SK-MEL-5 (cell line): ENCODE results near the gene NINJ2. TPM values are rescaled to one million over a fixed set of nuclear protein-coding genes. Genes with fewer than 3 reads are reported as not detected.
"Not testable (repeated sequence)": the region's sequence is repeated elsewhere in the genome, so short reads cannot be mapped to it uniquely, and the experiment has no call there.

Experiments
- DNase-seq: peaks from one replicate; pipeline ENCODE4 v3.0.0-alpha.2; 2016; ENCODE audit warnings: low read depth, low spot score
- in situ Hi-C: cut with HindIII; loops from 2 replicates; pipeline ENCODE4 v1.10.0; 2016; ENCODE audit warnings: low sequenced_read_pairs, high pct_unique_total_duplicates, low pct_unique_long_range_greater_than_20kb
- total RNA-seq: library from RNA; depleted of rRNA; stranded (reverse); fragments of >200 nt; shearing (Covaris generic); gene quantifications from 2 replicates; pipeline ENCODE4 v1.2.3, GENCODE V29; 2014

The NINJ2 gene
- total RNA-seq, 1 experiment from 2014 or later: 0.26 TPM

DNA sequence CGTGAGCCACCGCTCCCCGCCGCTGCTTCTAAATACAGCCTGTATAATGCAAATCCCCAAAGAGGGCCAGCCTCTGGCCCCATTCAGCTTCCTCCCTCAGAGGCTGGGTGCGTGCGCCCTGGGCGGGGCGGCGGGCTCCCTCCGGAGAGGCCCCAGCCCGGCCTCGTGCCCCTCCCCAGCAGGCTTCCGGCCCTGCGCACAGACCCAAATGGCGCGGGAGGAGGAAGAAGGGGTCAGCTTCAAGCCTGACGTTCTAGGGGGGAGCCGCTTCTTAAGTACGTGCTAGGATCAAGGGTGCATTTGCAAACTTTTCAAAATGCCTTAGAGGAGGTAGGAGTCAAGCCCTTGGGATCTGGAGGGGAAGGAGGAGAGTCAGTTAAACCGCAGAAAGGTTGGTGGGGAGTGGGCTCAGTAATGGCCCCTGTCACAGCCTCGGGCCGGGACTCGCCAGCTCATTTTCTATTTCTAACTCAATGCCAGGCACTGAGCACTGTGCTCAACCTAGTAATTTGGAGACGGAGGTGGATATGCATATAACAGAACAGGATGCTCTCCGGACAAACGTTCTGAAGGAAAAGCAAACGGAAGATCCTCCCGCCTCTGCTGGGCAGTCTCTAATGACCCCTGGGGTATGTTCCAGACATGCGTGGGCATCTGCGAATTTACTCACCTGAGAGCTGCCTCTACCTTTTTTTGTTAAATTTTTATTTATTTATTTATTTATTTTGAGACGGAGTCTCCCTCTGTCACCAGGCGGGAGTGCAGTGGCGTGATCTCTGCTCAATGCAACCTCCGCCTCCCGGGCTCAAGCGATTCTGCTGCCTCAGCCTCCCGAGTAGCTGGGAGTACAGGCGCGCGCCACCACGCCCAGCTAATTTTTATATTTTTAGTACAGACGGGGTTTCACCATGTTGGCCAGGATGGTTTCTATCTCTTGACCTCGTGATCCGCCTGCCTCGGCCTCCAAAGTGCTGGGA is 32.3 kb downstream of the NINJ2 start:
- DNase-seq: no peak
- in situ Hi-C loops: loop anchor here (25.0 kb wide), 1 partner anchor 106 kb away; no protein-coding TSS in a partner anchor

DNA sequence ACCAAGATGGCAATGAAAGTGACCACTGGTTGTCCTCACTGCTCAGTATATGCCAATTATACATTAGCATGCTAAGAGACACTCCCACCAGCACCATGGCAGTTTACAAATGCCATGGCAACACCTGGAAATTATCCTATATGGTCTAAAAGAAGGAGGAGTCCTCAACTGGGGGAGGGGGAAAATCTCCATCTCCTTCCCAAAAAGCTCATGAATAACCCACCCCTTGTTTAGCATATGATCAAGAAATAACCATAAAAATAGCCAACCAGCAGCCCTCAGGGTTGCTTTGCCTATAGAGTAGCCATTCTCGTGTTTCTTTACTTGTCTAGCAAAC is 34.5 kb downstream of the NINJ2 start:
- DNase-seq: not testable (repeated sequence)
- in situ Hi-C loops: loop anchor here (25.0 kb wide), 1 partner anchor 109 kb away; no protein-coding TSS in a partner anchor

DNA sequence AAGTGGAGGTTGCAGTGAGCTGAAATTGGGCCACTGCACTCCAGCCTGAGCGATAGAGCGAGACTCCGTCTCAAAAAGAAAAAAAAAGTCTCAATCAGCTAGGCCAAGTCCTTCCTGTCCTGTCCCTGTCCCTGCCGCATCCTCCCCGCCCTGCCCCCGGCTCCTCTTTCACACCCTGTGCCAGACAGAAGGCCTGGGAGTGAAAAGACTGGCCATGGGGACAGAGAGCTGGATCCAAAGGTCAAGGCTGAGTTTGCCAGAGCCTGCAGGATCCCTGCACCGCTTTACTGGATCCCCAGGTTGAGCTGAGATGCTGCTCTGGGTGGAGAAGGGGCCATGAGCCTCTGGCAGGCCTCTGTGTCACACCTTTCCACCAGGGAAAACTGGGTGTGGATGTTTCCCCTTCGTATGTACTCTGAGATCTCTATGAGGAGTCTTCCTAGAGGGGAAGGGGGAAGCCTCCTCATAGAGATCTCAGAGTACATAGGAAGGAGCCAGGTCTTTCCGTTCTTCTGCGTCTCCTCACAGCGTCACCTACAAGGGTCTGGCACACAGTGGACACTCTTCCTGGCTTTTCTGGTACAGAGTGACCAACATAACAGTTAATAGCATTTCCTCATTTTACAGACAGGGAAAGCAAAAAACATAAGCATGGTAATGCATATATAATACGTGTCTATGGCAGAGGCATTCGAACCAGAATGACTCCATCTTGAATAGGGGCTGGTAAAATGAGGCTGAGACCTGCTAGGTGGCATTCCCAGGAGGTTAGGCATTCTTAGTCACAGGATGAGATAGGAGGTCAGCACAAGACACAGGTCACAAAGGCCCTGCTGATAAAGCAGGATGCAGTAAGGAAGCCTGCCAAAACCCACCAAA is 35.1 kb downstream of the NINJ2 start:
- DNase-seq: no peak
- in situ Hi-C loops: loop anchor here (25.0 kb wide), 1 partner anchor 109 kb away; no protein-coding TSS in a partner anchor

DNA sequence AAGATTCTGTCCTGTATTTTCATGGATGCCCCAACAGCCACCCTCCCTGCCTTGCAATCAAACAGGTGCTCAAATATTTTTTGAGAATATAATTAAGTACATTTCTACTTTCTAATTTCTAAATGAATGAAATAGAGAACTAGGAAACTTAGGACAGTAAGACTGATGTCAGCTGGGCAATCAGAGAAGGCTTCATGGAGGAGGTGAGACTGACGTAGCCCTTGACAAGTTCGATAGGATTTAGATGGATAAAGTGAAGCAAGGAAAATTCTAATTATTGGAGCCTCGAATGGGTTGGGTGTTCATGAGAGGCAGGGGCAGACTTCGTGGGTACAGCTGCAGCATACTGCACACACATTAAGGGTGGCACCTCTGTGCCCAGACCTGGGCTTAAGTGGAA is 36.0 kb downstream of the NINJ2 start:
- in situ Hi-C loops: loop anchor here (25.0 kb wide), 1 partner anchor 110 kb away; no protein-coding TSS in a partner anchor
- DNase-seq: no peak

DNA sequence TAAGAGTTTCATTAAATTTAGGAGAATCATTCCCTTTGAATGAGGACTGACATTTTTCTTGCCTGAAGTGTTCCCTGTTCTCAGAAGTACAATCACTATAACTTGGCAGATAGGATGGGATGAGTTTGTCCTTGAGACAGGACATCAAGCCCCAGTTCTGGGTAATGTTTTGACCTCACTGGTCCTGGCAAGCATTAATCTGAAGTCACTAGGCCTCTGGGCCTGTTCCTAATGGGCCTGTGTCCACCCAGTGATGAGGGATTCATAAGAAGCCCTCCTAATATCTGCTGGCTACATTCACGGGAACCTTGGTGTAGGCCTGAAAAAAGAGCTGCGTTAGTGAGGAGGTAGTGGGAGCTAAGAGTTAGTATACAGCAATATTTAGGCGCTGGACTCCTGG is 37.2 kb downstream of the NINJ2 start:
- DNase-seq: no peak
- in situ Hi-C loops: loop anchor here (25.0 kb wide), 1 partner anchor 111 kb away; no protein-coding TSS in a partner anchor

DNA sequence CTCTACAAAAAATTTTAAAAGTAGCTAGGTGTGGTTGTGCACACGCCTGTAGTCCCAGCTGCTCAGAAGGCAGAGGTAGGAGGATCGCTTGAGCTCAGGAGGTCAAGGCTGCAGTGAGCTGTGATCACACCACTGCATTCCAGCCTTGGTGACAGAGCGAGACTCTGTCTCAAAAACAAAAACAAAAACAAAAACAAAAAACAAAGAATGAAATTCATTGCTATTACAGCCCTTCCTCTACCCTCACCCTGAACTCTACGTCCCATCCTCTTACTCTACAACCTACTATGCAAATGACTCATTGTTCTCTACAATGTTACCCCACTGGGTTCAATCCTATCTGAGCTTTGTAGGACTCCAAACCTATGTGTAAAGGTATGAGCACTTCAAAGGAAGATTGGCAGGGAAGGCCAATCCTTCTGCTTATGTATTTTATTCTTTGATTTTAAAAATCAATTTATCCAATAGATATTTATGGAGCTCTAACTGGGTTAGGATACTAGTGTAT is 39.3 kb downstream of the NINJ2 start:
- DNase-seq: no peak
- in situ Hi-C loops: no loop called here

DNA sequence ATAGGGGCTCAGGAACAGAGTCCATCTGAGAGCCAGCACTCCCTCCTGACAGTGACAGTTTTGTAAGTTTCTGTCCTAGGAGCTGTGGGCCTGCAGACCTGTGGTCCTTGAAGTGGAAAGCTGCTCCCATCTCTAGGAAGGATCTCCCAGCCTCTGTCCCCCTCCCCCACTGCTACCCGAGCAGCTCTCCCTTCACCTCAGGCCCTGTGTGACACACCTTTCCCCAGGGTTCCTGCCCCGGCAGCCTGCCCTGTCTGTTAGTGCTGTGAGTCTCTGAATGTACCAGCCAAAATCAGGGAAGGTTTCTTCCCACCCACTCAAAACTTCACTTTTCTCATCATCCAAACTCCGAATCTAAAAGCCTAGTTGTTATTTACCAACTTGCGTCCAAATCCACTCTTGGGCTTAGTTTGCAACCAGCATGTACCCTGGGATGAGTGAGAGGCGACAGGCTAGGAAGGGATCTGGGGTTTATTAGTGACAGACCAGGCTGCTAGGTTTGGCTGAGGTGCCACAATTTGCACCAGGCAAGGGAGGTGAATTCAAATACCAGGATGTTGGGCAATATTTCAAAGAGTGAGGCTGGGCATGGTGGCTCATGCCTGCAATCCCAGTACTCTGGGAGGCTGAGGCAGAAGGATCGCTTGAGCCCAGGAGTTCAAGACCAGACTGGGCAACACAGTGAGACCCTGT is 39.9 kb downstream of the NINJ2 start:
- in situ Hi-C loops: no loop called here
- DNase-seq: no peak

DNA sequence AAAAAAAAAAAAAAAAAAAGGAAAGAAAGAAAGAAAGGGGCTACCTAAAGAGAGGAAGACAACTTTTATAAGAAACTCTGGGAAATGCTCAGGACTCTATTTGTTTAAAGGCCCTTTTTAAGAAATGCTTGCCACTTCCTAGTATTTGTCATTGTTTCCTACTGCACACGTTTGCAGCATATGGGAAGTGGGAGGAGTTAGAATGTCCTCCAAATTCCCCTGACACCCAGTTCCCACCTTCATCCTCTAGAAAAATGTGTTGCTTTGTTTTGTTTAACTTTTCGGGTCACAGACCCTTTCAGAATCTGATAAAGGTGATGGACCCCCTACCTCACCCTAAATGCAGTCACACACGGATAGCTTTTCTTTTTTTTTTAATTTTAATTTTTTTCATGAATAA is 40.8 kb downstream of the NINJ2 start:
- in situ Hi-C loops: no loop called here
- no peak for DNase-seq

DNA sequence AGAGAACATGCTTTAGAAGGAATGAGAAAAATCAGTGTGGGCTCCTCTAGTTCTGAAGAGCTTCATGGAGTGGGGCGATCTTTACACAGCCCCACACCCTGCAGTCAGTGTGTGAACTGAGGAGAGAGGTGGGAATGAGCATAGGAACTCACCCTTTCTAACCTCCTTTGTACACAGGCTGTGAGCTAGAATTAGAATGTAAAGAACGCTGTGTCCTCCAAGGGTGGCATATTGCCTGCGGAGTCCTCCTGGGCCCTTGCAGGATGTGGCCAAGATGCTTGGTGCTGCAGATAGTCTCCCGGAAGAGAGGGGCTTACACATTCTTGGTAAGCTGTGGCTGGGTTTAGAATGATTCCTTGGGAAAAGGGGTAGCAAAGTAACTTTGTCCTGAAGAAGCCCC is 43.9 kb downstream of the NINJ2 start:
- in situ Hi-C loops: no loop called here
- DNase-seq: peak; percentile 70

DNA sequence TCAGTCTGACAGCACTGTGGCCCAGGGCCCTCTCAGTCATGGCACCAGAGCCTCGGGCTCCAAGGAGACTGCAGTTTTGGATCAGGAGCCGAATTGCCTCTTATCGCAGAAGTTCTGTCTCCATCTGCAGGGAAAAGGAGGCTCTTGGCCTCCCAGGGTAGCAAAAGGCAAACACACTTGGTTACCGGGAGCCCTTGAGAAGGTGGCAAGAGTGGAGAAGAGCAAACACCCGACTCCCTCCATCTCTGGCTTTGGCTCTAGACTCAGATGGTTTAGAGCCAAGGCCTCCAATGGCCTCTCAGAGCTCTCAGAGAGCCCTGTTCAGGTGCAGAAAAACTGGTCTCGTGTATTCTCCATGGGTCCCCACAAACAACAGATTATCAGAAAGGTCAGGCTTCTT is 44.6 kb downstream of the NINJ2 start:
- in situ Hi-C loops: no loop called here
- no peak for DNase-seq

DNA sequence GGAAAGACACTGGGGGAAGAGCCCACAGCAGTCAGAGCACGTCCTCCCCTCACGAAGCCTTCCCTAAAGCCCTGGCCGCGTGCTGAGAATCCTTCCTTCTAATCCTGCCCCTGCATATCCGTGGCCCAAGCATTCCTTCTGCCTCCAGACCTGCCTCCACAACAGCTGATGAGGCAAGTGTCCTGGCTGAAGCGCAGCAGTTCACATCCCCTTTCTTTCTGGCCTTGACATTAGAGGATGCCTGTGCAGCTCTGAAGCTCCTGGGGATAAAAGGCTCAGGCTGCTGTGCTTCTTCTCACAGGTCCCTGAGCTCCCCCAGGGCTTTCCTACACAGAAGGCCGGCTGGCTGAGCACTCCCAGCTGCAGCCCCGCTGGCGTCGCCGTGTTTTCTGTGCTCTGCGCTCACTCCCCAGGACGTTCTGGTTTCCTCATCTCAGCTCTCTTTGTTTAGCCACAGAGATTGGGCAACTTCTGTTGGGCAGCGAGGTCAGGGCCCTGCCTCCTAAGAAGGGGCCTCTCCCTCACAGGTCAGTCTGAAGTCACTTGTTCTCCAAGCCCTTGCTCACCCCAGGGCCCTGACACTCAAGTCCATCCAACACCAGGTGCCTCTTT is 45.8 kb downstream of the NINJ2 start:
- in situ Hi-C loops: no loop called here
- DNase-seq: no peak

DNA sequence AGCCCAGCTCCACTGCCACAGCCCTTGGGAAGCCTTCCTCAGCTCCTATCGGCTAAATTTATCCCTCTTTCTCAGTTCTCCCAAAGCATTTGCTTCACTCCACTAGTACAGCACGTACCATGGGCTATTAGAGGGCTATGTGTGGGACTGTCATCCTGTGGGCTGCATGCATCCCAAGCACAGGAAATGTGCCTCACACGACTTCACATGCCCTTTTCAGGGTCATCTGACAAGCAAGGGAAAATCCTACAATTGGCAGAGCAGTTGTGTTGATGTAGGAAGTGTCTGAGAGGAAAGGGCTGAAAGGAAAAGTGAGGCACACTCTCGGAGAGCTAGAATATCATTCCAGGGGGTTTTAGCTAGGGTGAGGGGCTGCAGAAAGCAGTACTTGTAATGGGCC is 47.6 kb downstream of the NINJ2 start:
- peak; percentile 54 for DNase-seq
- in situ Hi-C loops: no loop called here

DNA sequence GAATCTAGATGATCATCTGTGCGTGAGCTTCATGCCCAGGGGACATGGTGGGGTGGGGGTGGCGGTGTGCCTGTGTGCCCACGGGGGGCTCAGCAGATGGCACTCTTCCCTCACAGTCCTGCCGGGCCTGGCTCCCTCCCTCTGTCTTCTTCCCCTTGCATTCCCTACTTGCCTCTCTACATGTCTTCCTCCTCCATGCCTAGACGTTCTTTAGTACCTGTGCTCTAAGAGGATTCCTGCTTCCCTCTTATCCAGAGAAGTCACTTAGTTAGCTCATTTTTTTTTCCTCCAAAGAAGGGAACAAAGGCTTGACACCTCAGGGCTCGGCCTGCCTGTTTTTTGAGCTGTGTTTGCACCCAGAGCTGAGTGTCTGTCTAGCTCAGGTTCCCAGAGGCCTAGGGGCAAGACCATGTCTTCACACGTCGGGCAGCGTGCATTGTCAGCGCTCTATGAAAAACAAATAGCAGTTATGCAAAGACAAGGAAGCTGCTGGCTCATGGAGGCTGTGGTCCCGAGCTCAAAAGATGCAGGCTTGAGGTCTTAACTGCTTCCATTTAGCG is 48.8 kb downstream of the NINJ2 start:
- peak; percentile 74 for DNase-seq
- in situ Hi-C loops: no loop called here

DNA sequence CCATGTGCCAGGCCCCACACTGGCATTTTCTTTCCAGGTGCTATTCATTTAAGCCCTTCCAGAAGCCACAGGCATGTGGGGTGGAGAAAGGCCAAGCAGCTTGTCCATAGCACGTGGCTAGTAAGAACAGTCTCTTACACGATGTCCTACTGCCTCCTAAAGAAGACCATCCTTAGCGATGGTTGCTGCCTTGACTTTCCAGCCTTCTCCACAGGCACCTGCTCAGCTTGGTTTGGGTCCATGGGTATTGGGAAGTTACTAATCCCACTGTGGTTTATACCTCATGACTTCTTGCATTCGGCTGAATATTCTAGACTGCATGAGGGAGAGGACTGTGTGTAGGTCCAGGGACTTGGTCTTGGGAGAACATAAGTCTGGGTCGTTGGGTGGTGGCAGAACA is 49.2 kb downstream of the NINJ2 start:
- in situ Hi-C loops: no loop called here
- DNase-seq: no peak

DNA sequence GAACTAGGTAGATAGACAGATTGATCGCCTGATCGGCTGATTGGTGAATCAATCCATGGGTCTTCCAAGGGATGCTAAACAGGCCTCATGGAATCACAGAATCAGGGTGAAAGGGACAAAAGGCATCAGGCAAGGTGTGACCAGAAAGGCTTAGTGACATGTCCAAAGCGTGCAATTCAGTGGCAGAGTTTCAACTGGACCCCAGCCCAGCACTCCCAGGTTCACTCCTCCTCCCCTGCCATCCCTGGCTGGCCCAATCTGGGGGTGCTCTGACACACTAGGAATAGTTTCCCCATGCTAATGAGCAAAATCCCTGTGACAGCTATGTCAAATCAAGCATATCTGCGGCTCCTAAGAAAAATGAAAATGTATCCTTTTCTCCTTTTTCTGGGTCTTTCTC is 50.4 kb downstream of the NINJ2 start:
- in situ Hi-C loops: no loop called here
- DNase-seq: no peak

DNA sequence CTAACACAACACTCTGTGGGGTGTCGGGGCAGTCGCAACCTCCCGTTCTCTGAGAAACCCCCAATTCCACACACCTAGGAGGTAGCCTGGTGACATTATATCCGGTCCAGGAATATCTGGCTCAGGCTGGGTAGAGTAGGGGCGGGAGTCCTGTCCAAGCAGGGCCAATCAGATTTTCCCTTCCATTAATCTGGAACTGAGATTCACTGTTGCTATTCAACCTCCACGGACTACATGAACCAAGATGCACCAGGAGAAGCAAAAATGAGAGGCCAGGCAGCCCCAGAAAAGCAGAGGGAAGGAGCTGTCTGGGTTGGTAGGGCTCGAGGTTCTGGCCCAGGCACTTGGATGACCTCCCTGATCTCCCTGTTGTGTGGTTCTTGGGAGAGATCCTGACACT is 51.0 kb downstream of the NINJ2 start:
- in situ Hi-C loops: no loop called here
- DNase-seq: peak; percentile 27

DNA sequence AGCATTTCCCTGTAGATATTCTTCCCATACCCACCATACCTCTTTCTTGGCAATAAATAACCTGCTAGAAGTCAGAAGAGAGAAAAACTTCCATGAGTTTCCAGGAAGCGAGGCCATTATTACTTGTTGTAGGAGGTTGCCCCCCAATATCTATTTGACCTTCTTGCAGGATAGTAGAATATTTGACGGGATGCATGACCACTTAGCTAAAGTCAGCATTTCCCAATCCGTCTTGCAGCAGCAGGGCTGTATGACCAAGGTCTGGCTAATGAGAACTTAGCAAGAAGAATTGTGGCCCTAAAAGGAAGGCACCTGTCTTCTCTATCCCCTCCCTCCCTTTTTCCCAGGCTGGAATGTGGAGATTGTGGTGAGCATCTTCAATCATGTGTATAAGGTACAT is 51.5 kb downstream of the NINJ2 start:
- no peak for DNase-seq
- in situ Hi-C loops: no loop called here
